LHCN-M2 (cell line): Measurements from ENCODE around the gene ILF3. TPM values are rescaled to one million over a fixed set of nuclear protein-coding genes. Genes with fewer than 3 reads are reported as not detected.

ENCODE experiments used
- DNase-seq: peaks from one replicate; pipeline ENCODE4 v3.0.0-alpha.2; 2012; ENCODE audit warnings: low read depth
- total RNA-seq: library from RNA; depleted of rRNA; stranded (reverse); fragments of >200 nt; gene quantifications from 2 replicates; pipeline ENCODE4 v1.2.3, GENCODE V29; 2014; rRNA removed

ILF3 gene
- total RNA-seq, 1 experiment from 2014 or later = 172 TPM

- no peak for DNase-seq
Measured at GRCh38 chr19:10730932-10731331, 76.8 kb downstream of the ILF3 start.

GRCh38 chr19:10735741-10736140, 81.6 kb downstream of the ILF3 start:
- DNase-seq = no peak

GRCh38 chr19:10736189-10736588, 82.0 kb downstream of the ILF3 start:
- no peak for DNase-seq

GRCh38 chr19:10736916-10737551, 82.9 kb downstream of the ILF3 start:
- no peak for DNase-seq

- DNase-seq = no peak
Measured at GRCh38 chr19:10737722-10738121, 83.6 kb downstream of the ILF3 start.

GRCh38 chr19:10740798-10741197, 86.7 kb downstream of the ILF3 start:
- DNase-seq = no peak

Other genes with a start within 250 kb of the ILF3 start
- 1.9 and 2.0 TPM in 2 replicates for gene PDE4A, start 233.8 kb upstream of the ILF3 start, total RNA-seq
- gene KEAP1, start 151.0 kb upstream of the ILF3 start, total RNA-seq = 84.3 and 84.6 TPM in 2 replicates
- not detected in 2 replicates for gene S1PR5, start 136.9 kb upstream of the ILF3 start, total RNA-seq
- gene ATG4D, start 110.4 kb upstream of the ILF3 start, total RNA-seq = 35.0 and 38.0 TPM in 2 replicates
- 21.7 and 22.0 TPM in 2 replicates for gene KRI1, start 88.3 kb upstream of the ILF3 start, total RNA-seq
- gene CDKN2D, start 85.4 kb upstream of the ILF3 start, total RNA-seq = 19.1 and 19.4 TPM in 2 replicates
- not detected in 2 replicates for gene AP1M2, start 67.0 kb upstream of the ILF3 start, total RNA-seq
- 104 and 112 TPM in 2 replicates for gene SLC44A2, start 28.8 kb upstream of the ILF3 start, total RNA-seq
- 37.8 and 41.4 TPM in 2 replicates for gene QTRT1, start 47.1 kb downstream of the ILF3 start, total RNA-seq
- gene DNM2, start 63.7 kb downstream of the ILF3 start, total RNA-seq = 75.3 and 80.3 TPM in 2 replicates
- gene TMED1, start 181.9 kb downstream of the ILF3 start, total RNA-seq = 52.1 and 52.9 TPM in 2 replicates
- not detected in 2 replicates for gene C19orf38, start 194.1 kb downstream of the ILF3 start, total RNA-seq
- 37.4 and 42.1 TPM in 2 replicates for gene CARM1, start 217.2 kb downstream of the ILF3 start, total RNA-seq